Right lobe of liver (tissue), 6 donors: ENCODE results near the gene SLC6A18. TPM values are rescaled to one million over a fixed set of nuclear protein-coding genes. Genes with fewer than 3 reads are reported as not detected.
A peak's percentile ranks its signal among the peaks of the same experiment; 100 is the strongest.

Experiments
- ATAC-seq, 4 donors: fragments of 200-7000 bp; cut with Tn5 transposase; one replicate each; pipeline ENCODE4 v1.9.1; 2020; ENCODE audit warnings: mild to moderate bottlenecking in 4 of 4, moderate library complexity in 4 of 4
- DNase-seq, 3 donors: peaks; one replicate each; pipeline ENCODE4 v3.0.0-alpha.2; 2020
- H3K27ac ChIP-seq, 3 donors: fragments of 200-600 bp; one replicate each; pipeline ENCODE4 v1.8.0; 2022
- H3K27me3 ChIP-seq, 2 donors: fragments of 200-600 bp; one replicate each; pipeline ENCODE4 v1.8.0; 2022
- H3K36me3 ChIP-seq, 4 donors: fragments of 200-600 bp; sonication (generic) in 1 of 4; one replicate each; pipeline versions ENCODE4 v1.5.1 to v1.8.0; 2017 to 2022; ENCODE audit warnings: control low read depth in 1 of 4
- H3K4me1 ChIP-seq, 4 donors: fragments of 200-600 bp; sonication (generic) in 1 of 4; one replicate each; pipeline versions ENCODE4 v1.5.1 to v1.8.0; 2017 to 2022; ENCODE audit warnings: control low read depth in 1 of 4
- H3K4me3 ChIP-seq, 3 donors: fragments of 200-600 bp; one replicate each; pipeline ENCODE4 v1.8.0; 2022
- H3K9me3 ChIP-seq, 4 donors: fragments of 200-600 bp; sonication (generic) in 1 of 4; one replicate each; pipeline versions ENCODE4 v1.5.1 to v1.8.0; 2017 to 2022; ENCODE audit warnings: control low read depth in 1 of 4
- CTCF ChIP-seq, 4 donors: fragments of 200-600 bp in 3 of 4; fragments of 450-650 bp in 1 of 4; IDR thresholded peaks; one replicate each; pipeline versions ENCODE4 v1.5.1 to v1.8.0; 2016 to 2022; ENCODE audit warnings: antibody characterized with exemption in 4 of 4, mild to moderate bottlenecking in 2 of 4
- POLR2A ChIP-seq: fragments of 450-650 bp; IDR thresholded peaks from one replicate; pipeline ENCODE4 v1.6.1; 2017; ENCODE audit warnings: antibody characterized with exemption, mild to moderate bottlenecking
- WGBS: methylation state at CpG from one replicate; pipeline ENCODE4 v1.1.6; 2018; ENCODE audit warnings: low coverage, low lambda C conversion rate; ENCODE audit not compliant: insufficient coverage; ENCODE audit errors: missing lambda C conversion rate; 5-methylcytosine and 5-hydroxymethylcytosine counted together
- intact Hi-C, 2 donors: fragments of 100-400 bp; cut with DNase I; formaldehyde crosslinking; loops; one replicate each; pipeline versions ENCODE4 v1.11.2 to v1.14.1; 2022
- total RNA-seq, 6 experiments: library from RNA; depleted of rRNA in 2 of 6; stranded (reverse); fragments of >200 nt in 2 of 6; fragmentation: NEBNext Ultra II Directional in 3 of 6; extraction: Animal tissue kit (Norgen Biotek cat#: 25700) in 3 of 6; gene quantifications; one replicate each; pipeline versions ENCODE4 v1.1.0 to v1.2.4, GENCODE V29; 2016 to 2023
- donor health status: DM: no; HTN: yes; CAD: no.
- donor health status: DM: no; HTN: no; CAD: no.
- donor health status: DM: no; HTN: no; CAD: no.
- donor health status: DM: no; HTN: yes; CAD: no.
- donor health status: DM: no; HTN: yes; CAD: no.

SLC6A18 gene
- total RNA-seq, 6 experiments from 2014 or later, result not detected

DNA sequence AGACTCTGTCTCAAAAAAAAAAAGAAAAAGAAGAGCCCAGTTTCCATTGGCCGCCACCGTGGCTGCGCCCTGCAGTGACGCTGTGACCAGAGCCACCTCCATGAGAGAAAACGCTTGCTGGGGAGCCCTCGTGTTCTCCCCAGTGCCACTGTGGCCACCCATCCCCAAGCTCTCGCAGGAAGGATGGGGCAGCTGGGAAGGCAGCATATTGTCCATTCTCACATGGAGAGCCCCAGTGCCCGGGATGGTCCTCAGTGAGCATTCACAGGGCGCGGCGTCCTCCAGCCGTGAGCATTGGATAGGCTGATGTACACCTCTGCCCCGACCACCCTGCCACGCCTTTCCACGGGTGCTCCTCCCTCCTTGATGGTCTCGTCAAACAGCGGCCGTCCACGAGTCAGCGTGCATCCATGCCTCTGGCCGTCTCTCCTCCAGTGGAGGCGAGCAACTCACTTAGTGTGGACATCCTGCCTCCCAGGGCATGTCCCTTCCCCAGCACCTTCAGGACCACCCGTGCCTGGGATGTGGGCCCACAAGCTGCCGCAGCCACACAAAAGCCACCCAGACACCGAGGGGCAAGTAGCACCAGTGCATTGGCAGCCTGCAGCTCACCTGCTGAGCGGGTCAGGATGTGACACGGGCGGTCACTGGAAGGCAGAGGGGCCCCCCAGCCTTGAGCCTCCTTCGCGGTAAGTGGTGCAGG lies 47.2 kb upstream of the SLC6A18 start:
- TF ChIP-seq POLR2A (no peak), CTCF (IDR thresholded peaks at IDR 0.05) (no peak)
- intact Hi-C loops, result loop anchor here in 1 of 2 donors (10.0 kb wide), 1 partner anchor 477 kb away; no protein-coding TSS in a partner anchor
- ATAC-seq, result no peak
- Histone ChIP-seq H3K4me3 (no peak overlapping the region), H3K4me1 (peaks cover 0 to 22% (median 9%) of the 10 kb centered on the region in 4 donors), H3K36me3 (no peaks in the 10 kb centered on the region), H3K9me3 (no peaks in the 10 kb centered on the region), H3K27me3 (no peaks in the 10 kb centered on the region), H3K27ac (no peak overlapping the region)
- 85% methylated on average over 10 of the region's 30 CpGs for WGBS
- DNase-seq, result peak in 1 of 3 donors; percentile 44

GRCh38 chr5:1178529-1179382 lies 46.4 kb upstream of the SLC6A18 start:
- no CpG with 5 or more reads among the region's 34 CpGs for WGBS
- TF ChIP-seq POLR2A (no peak), CTCF (IDR thresholded peaks at IDR 0.05) (no peak)
- intact Hi-C loops, result loop anchor here in 1 of 2 donors (10.0 kb wide), 1 partner anchor 476 kb away; no protein-coding TSS in a partner anchor
- ATAC-seq (peak in 3 of 4 donors; percentile 1 to 17 (median 4)), DNase-seq (no peak)
- Histone ChIP-seq H3K4me3 (no peak overlapping the region), H3K27me3 (no peaks in the 10 kb centered on the region), H3K4me1 (peaks cover 0 to 29% (median 13%) of the 10 kb centered on the region in 4 donors), H3K9me3 (no peaks in the 10 kb centered on the region), H3K36me3 (no peaks in the 10 kb centered on the region), H3K27ac (no peak overlapping the region)

GRCh38 chr5:1179383-1179715 lies 45.8 kb upstream of the SLC6A18 start:
- no peaks in the 10 kb centered on the region for H3K27me3 ChIP-seq
- ATAC-seq, result no peak
- H3K27ac ChIP-seq, result no peak overlapping the region
- DNase-seq, result no peak
- H3K4me3 ChIP-seq, result no peak overlapping the region
- no CpG with 5 or more reads among the region's 9 CpGs for WGBS
- no peaks in the 10 kb centered on the region for H3K36me3 ChIP-seq
- no peak for TF ChIP-seq CTCF (IDR thresholded peaks at IDR 0.05)
- no peak for TF ChIP-seq POLR2A
- no peaks in the 10 kb centered on the region for H3K9me3 ChIP-seq
- intact Hi-C loops, result loop anchor here in 1 of 2 donors (10.0 kb wide), 1 partner anchor 475 kb away; no protein-coding TSS in a partner anchor
- peaks cover 0 to 35% (median 16%) of the 10 kb centered on the region in 4 donors for H3K4me1 ChIP-seq

GRCh38 chr5:1180096-1180495 lies 45.1 kb upstream of the SLC6A18 start:
- no CpG with 5 or more reads among the region's 20 CpGs for WGBS
- H3K4me3 ChIP-seq, result no peak overlapping the region
- H3K27me3 ChIP-seq, result no peaks in the 10 kb centered on the region
- no peak for DNase-seq
- ATAC-seq, result no peak
- H3K27ac ChIP-seq, result no peak overlapping the region
- H3K9me3 ChIP-seq, result no peaks in the 10 kb centered on the region
- no peaks in the 10 kb centered on the region for H3K36me3 ChIP-seq
- TF ChIP-seq CTCF (IDR thresholded peaks at IDR 0.05), result no peak
- no peak for TF ChIP-seq POLR2A
- peaks cover 0 to 43% (median 19%) of the 10 kb centered on the region in 4 donors for H3K4me1 ChIP-seq
- intact Hi-C loops, result loop anchor here (5.0 to 10.0 kb wide), 2 partner anchors 155 to 157 kb away; no protein-coding TSS in a partner anchor
